ENCODE measurements around the gene NANOS3. TPM values are rescaled to one million over a fixed set of nuclear protein-coding genes. Genes with fewer than 3 reads are reported as not detected.

Gene NANOS3
- total RNA-seq, 2 experiments from 2014 or later: 1.1 to 2.8 TPM

DNA sequence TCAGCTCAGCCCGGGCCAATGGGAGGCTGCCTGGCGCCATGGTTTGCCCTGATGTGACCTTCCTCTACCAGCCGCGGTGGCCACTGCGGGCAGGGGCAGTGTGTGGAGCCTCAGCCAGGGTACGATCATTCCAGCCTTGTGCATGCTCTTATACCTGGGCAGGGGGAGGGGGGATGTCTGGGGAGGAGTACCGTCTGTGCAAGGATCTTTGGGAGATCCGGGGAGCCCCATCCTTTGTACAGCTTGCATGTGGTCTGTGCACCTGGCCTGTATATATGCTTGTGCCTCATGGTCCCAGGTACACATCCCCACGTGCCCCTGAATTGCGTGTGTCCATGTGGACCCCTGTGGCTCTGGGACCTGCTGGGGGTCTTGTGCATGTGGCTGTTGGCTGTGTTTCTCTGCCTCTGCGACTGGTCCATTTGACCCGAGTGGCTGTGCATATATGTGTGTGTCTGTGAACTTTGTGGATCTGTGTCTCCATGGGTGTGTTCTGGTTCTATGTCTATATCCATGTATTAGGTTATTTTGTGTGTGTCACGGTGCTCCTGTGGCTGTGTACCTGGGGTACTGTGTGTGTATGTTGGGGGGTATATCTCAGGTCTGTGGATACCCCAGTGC lies 12.8 kb upstream of the NANOS3 start:
- ATAC-seq (no peak), DNase-seq (no peak)
- H3K9me3 Mint-ChIP-seq (ENCODE audit: low read depth): no peaks in the 10 kb centered on the region
- H3K36me3 Mint-ChIP-seq: no peaks in the 10 kb centered on the region
- H3K27me3 Mint-ChIP-seq: peaks cover 23% of the 10 kb centered on the region
- CTCF ChIA-PET: interaction anchor here (0.7 to 8.6 kb wide), 10 partner anchors 9 to 586 kb away, joined by 3 to 244 read pairs (median 15); partner anchors contain the start of gene ZSWIM4
- H3K4me1 Mint-ChIP-seq: peaks cover 42% of the 10 kb centered on the region
- peak overlapping the region; percentile 44 for H3K27ac Mint-ChIP-seq
- peak overlapping the region; percentile 59 for H3K4me3 Mint-ChIP-seq

DNA sequence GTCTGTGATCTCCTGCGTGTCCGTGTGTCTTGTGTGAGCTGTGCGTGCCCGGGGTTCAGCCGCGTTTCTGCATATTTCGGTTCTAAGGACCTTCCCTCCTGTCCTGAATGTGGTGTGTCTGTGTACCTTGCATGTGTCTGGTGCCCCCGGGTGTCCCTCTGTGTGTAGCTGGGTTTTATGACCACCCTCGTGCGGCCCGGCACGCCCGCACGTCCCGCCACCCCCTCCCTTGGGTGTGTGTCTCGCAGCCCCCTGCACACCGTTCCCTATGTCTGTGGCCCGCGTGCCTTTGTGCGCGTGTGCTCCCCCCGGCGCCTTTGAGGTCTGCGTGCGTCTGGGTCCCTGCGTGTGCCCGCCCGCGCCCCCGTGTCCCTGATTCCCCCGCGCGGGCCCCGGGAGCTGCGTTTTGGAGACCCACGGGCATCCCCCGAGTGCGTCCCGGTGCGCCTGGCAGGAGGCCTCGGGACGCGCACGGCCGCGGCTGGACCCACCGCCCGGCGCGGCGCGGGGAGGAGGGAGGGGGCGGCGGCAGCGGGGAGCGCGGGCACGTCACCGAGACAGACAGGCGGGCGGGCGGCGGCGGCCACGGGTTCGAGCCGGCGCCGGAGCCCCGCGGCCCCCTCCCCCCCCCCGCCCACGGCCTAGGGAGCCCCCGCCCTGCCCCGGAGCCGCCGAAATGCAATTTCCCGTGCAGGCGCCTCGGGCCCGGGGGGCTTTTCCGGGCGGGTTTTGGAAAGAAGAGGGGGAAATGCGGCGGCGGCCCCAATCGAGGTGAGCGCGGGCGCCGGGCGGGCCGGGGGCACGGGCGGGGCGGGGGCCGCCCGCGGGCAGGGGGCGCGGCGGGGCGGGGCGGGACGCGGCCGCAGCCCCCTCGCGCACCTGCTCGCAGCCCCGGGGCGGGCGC lies 12.0 kb upstream of the NANOS3 start:
- Mint-ChIP-seq H3K27me3 (peaks cover 23% of the 10 kb centered on the region), H3K9me3 (ENCODE audit: low read depth) (no peaks in the 10 kb centered on the region), H3K4me3 (peak overlapping the region; percentile 59), H3K27ac (peak overlapping the region; percentile 44), H3K36me3 (no peaks in the 10 kb centered on the region), H3K4me1 (peaks cover 36% of the 10 kb centered on the region)
- DNase-seq (no peak), ATAC-seq (no peak)
- CTCF ChIA-PET: interaction anchor here (0.6 to 8.6 kb wide), 8 partner anchors 8 to 270 kb away, joined by 3 to 244 read pairs (median 12); partner anchors contain the start of gene ZSWIM4

DNA sequence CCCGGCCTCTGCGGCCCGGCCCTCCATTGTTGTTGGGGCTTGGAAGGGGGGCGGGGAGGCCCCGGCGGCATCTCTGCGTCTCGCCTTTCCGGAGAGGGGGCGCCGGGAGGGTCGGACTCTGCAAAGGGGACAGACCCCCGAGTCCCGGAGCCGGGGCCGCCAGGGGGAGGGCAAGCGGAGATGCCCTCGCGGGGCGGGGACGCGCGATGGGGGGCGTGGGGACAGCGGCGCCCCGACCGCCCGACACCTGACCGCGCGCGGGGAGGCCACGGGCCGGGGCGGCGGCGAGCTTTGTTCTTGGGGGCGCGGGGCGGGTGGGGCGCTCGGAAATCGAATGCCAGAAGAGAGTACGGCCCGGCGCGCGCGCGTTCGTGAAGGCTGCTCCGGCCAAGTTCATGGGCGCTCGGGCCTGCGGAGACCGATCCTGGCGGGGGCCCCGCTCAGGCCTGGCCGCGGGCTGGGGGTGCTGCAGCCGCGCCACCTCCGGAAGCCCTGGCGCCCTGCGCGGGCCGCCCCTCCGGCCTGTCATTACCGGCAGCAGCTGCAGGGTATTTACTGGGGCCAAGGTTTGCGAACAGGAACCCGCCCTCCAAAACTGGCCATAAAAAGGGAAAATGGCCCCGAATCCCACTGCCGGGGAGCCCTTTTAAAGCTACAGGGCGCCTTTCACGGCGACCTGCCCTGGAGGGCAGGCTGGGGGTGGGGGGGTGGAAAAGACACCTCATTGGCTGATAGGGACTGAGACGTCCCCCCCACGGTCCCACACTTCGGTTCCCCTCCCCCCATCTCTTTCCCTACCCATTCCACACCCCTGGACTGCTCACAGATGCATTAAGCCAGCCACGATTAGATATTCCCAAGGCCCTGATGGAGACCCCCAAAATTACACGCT lies 11.1 kb upstream of the NANOS3 start:
- DNase-seq: no peak
- no peaks in the 10 kb centered on the region for H3K36me3 Mint-ChIP-seq
- peaks cover 33% of the 10 kb centered on the region for H3K4me1 Mint-ChIP-seq
- no peak for ATAC-seq
- peak overlapping the region; percentile 55 for H3K4me3 Mint-ChIP-seq
- H3K9me3 Mint-ChIP-seq (ENCODE audit: low read depth): no peaks in the 10 kb centered on the region
- CTCF ChIA-PET: interaction anchor here (0.6 to 8.6 kb wide), 6 partner anchors 14 to 207 kb away, joined by 3 to 244 read pairs (median 4); partner anchors contain the start of gene MISP3
- H3K27me3 Mint-ChIP-seq: peaks cover 23% of the 10 kb centered on the region
- H3K27ac Mint-ChIP-seq: no peak overlapping the region

DNA sequence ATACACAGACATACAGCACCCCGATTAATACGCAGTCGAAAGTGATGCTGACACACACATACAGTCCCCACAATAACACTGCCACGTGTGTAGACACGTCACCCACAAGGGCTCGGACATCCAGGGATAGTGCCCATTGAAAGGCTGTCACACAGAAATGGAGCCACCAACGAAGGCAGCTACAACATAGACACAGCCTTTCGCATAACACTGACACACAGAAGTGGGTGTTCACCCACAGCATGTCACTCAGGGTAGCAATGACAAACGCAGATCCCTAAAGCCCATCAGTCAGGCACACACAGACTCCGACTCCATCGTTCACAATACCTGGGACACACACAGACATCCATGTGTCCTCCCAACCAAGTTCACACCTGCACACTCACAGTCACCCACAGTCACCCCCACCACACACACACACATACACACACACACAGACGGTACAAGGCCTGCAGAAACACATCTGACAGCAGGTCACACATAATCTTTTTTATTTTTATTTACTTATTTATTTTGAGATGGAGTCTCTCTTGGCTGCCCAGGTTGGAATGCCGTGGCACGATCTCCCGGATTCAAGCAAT lies 10.4 kb upstream of the NANOS3 start:
- ATAC-seq (no peak), DNase-seq (no peak)
- Mint-ChIP-seq H3K4me1 (peaks cover 25% of the 10 kb centered on the region), H3K9me3 (ENCODE audit: low read depth) (no peaks in the 10 kb centered on the region), H3K4me3 (peak overlapping the region; percentile 55), H3K27ac (no peak overlapping the region), H3K27me3 (peaks cover 23% of the 10 kb centered on the region), H3K36me3 (no peaks in the 10 kb centered on the region)
- CTCF ChIA-PET: interaction anchor here (0.9 to 8.6 kb wide), 4 partner anchors 20 to 248 kb away, joined by 4 to 244 read pairs (median 4); partner anchors contain the start of gene MISP3

DNA sequence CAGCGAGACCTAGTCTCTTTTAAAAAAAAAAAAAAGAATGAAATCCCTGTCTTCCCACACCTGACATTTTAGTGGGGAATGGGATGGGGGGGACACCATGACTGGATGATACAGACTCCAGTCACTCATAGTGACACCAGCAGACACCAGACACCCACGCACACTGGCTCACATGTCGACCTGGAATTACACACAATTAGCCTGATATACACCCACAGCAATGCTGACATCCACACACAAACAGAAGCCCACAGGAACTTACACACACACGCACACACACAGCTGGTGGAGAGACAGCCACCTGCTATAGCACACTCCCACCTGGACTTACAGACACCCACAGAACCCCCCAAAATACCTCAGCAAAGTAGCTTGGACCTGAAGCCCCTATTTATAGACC lies 8.3 kb upstream of the NANOS3 start:
- Mint-ChIP-seq H3K27me3 (peaks cover 26% of the 10 kb centered on the region), H3K36me3 (no peaks in the 10 kb centered on the region), H3K9me3 (ENCODE audit: low read depth) (no peaks in the 10 kb centered on the region), H3K4me3 (no peak overlapping the region), H3K4me1 (peaks cover 16% of the 10 kb centered on the region), H3K27ac (no peak overlapping the region)
- CTCF ChIA-PET: interaction anchor here (1.0 to 1.4 kb wide), 4 partner anchors 11 to 205 kb away, joined by 3 to 5 read pairs (median 3); no protein-coding TSS in a partner anchor
- ATAC-seq (no peak), DNase-seq (no peak)

DNA sequence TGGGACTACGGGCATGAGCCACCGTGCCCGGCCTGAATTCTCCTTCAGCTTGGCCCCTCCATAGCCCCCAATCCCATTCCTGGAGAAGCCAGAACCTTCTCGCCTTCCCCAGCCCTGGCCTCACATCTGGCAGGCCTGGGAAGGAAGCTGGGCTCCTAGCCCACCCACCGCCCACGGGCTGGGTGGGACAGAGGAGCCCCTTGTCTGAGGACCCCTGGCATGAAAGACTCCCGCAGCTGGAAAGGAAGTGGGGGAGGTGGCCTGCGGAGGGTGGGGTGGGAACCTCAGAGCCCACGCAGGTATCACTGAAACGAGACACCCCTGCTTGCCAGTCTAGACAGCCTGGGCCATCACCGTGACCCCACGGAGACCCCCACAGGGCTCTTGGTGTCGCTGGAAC lies 7.7 kb upstream of the NANOS3 start:
- H3K4me1 Mint-ChIP-seq: peaks cover 14% of the 10 kb centered on the region
- H3K27me3 Mint-ChIP-seq: peaks cover 19% of the 10 kb centered on the region
- no peak for DNase-seq
- no peak overlapping the region for H3K4me3 Mint-ChIP-seq
- H3K27ac Mint-ChIP-seq: no peak overlapping the region
- CTCF ChIA-PET: interaction anchor here (1.0 to 1.4 kb wide), 3 partner anchors 10 to 205 kb away, joined by 3 read pairs; no protein-coding TSS in a partner anchor
- no peak for ATAC-seq
- no peaks in the 10 kb centered on the region for H3K36me3 Mint-ChIP-seq
- H3K9me3 Mint-ChIP-seq (ENCODE audit: low read depth): no peaks in the 10 kb centered on the region

DNA sequence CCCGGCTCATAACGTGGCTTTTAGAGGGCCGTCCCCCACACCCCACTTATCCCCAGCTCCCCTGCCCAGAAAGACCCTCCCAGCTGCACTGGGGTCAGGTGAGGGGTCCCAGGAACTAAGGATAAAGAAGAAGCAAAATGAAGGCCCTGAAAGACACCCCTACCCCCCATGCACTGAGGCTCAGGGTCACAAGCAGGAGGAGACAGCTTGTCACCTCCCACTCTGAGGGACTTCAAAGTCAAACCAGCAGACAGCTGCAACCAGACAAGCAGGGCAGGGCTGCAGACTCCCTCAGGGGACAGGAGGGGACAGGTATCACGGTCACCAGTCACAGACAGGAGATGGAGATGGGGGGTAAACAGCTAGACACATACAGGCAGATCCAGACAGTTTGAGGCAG lies 6.1 kb upstream of the NANOS3 start:
- peaks cover 9% of the 10 kb centered on the region for H3K4me1 Mint-ChIP-seq
- no peak overlapping the region for H3K27ac Mint-ChIP-seq
- H3K27me3 Mint-ChIP-seq: peaks cover 14% of the 10 kb centered on the region
- H3K36me3 Mint-ChIP-seq: no peaks in the 10 kb centered on the region
- ATAC-seq (no peak), DNase-seq (no peak)
- H3K9me3 Mint-ChIP-seq (ENCODE audit: low read depth): no peaks in the 10 kb centered on the region
- CTCF ChIA-PET: interaction anchor here (0.6 to 1.4 kb wide), 6 partner anchors 9 to 234 kb away, joined by 3 to 6 read pairs (median 3); no protein-coding TSS in a partner anchor
- H3K4me3 Mint-ChIP-seq: no peak overlapping the region

DNA sequence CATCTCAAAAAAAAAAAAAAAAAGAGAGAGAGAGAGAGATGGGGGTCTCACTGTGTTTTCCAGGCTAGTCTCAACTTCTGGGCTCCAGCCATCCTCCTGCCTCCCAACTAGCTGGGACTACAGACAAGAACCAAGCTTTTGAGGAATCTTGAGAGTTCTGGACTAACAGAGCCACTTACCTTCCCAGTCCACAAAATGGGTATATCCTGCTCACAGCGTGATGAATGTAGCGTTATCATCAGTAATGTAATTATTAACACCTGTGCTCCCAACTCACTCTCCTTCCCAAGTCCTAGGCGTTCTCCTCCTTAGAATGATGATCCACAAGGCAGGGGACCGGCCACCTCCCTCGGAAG lies 4.6 kb upstream of the NANOS3 start:
- peaks cover 2% of the 10 kb centered on the region for H3K4me1 Mint-ChIP-seq
- no peak overlapping the region for H3K27ac Mint-ChIP-seq
- peaks cover 7% of the 10 kb centered on the region for H3K27me3 Mint-ChIP-seq
- CTCF ChIA-PET: interaction anchor here (0.9 to 2.5 kb wide), 9 partner anchors 9 to 243 kb away, joined by 3 to 18 read pairs (median 5); no protein-coding TSS in a partner anchor
- H3K4me3 Mint-ChIP-seq: no peak overlapping the region
- H3K36me3 Mint-ChIP-seq: no peaks in the 10 kb centered on the region
- DNase-seq (no peak), ATAC-seq (no peak)
- H3K9me3 Mint-ChIP-seq (ENCODE audit: low read depth): no peaks in the 10 kb centered on the region

DNA sequence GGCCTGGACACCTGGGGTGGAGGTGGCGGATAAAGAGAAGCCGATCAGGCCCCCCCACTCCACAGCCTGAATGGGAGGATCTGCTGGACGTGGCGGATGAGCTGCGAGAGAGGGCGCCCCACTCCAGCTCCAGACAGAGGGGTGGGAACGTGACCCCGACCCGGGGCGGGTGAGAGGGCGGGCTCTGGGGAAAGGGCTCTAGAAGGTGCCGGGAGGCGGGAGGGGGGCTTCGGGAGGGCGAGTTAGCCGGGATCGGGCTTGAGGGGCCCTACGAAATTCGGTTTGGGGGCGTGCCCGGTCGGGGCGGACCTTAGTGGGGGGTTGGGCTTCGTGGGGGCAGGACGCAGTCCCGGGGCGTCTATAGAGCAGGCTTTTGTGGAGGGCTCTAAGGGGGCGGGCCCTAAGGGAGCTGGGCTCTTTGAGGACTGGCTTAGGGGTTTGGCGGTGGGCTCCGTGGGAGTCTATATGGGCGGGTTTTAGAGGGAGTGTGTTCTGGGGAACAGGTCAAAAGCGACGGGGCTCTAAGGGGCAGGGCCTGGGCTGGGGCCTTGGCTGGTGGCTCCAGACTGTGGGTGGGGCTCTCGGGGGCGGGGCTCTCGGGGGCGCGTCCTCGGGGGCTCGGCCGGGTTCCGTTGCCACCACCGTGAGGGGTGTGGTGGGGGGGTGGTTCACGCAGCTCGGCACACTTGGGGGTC lies 4.1 kb upstream of the NANOS3 start:
- H3K36me3 Mint-ChIP-seq: no peaks in the 10 kb centered on the region
- H3K4me1 Mint-ChIP-seq: peaks cover 2% of the 10 kb centered on the region
- ATAC-seq (peak; percentile 84), DNase-seq (peak; percentile 61)
- no peaks in the 10 kb centered on the region for H3K9me3 Mint-ChIP-seq (ENCODE audit: low read depth)
- CTCF ChIA-PET: interaction anchor here (0.9 to 2.5 kb wide), 7 partner anchors 10 to 242 kb away, joined by 3 to 18 read pairs (median 5); no protein-coding TSS in a partner anchor
- peaks cover 4% of the 10 kb centered on the region for H3K27me3 Mint-ChIP-seq
- peak overlapping the region; percentile 48 for H3K4me3 Mint-ChIP-seq
- no peak overlapping the region for H3K27ac Mint-ChIP-seq

DNA sequence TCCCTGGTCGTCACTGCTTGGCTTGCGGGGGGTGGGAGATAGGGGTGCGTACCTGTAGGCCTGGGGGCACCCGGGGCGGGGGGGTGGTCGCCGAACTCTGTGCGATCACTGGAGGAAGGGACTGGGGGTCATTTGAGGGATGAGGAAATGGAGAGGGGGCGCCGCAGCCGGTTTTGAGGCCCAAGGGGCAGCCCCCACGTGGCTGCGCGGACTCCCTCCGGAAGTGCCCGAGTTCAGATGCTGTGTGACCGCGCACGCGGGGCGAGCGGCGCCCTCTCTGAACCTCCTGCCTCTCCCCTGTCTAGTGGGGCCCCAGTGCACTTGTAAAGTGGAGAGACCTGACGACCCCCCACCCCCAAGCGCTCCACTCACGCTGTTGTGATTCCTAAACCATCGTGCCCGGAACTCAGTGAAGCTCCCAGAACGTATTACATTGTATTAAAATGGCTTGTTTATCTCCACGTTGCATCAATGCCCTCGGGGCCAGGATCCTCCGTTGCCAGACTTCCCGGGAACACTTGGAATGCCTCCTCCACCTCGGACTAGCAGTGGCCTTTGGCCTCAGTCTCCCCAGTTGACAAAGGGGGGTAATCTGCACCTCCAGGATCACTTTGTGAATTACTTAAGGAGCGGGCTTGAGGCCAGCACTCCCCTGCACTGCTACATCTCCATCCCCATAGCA lies 3.0 kb upstream of the NANOS3 start:
- Mint-ChIP-seq H3K36me3 (no peaks in the 10 kb centered on the region), H3K9me3 (ENCODE audit: low read depth) (no peaks in the 10 kb centered on the region), H3K4me1 (peaks cover 2% of the 10 kb centered on the region), H3K27ac (no peak overlapping the region), H3K27me3 (peaks cover 4% of the 10 kb centered on the region), H3K4me3 (no peak overlapping the region)
- ATAC-seq (no peak), DNase-seq (no peak)
- CTCF ChIA-PET: interaction anchor here (2.3 to 2.5 kb wide), 2 partner anchors 11 to 90 kb away, joined by 6 to 18 read pairs; no protein-coding TSS in a partner anchor

DNA sequence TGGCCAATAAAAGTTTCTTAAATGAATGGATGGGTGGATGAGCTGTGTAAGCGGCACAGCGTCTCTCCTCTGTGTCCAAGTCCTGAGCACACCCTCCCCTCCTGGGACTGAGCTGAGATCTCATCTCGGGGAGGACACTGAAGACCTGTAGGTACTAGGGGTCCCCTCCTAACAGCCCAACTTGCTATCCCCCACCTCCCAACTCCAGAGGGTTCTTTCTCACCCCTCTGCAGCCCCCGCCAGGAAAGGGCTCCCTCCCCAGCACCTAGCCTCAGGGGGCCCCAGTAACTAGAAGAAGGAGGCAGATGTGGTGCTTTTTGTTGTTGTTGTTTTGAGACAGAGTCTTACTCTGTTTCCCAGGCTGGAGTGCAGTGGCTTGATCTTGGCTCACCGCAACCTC lies 1.1 kb upstream of the NANOS3 start:
- H3K9me3 Mint-ChIP-seq (ENCODE audit: low read depth): no peaks in the 10 kb centered on the region
- no peak overlapping the region for H3K4me3 Mint-ChIP-seq
- DNase-seq (no peak), ATAC-seq (no peak)
- H3K36me3 Mint-ChIP-seq: no peaks in the 10 kb centered on the region
- H3K27me3 Mint-ChIP-seq: peaks cover 4% of the 10 kb centered on the region
- no peak overlapping the region for H3K27ac Mint-ChIP-seq
- CTCF ChIA-PET: interaction anchor here (0.9 to 2.0 kb wide), 5 partner anchors 14 to 260 kb away, joined by 3 to 6 read pairs (median 5); partner anchors contain the start of genes ASF1B and MISP3
- H3K4me1 Mint-ChIP-seq: peaks cover 12% of the 10 kb centered on the region
